ENCODE measurements around the gene LHFPL4.

DNA sequence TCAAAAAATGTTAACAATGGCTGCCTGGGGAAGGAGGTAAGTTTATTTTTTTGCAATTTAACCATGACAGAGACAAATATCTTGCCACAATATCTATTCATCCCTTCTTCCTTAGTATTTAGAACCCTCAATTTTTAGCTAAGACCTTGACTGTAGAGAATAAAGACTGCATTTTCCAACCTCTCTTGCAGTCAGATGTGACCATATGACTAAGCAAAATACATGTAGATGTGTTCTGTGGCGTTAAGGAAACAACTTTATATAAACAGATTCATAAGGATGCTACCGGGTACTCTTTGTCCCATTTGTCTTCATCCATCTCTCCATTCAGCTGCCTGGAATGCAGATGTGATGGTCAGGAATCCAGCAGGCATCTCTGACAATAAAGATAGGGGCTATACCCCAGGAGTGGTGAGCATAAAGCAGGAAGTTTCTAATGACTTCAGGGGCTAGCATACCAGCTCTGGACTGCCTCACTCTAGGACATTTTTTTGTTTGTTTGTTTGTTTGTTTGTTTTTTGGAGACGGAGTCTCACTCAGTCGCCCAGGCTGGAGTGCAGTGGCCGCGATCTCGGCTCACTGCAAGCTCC lies 41.1 kb downstream of the LHFPL4 start:
- TF ChIP-seq RB1 (IDR thresholded peaks at IDR 0.05; ENCODE audit: low read depth) (no peak), SIN3A (IDR thresholded peaks at IDR 0.05; ENCODE audit: borderline replicate concordance in 2 of 2, control insufficient read depth in 1 of 2, low read depth in 2 of 2, low read length in 2 of 2) (no peak)

Measured in K562 (cell line).